Measurements from ENCODE around the gene FIGN.

DNA sequence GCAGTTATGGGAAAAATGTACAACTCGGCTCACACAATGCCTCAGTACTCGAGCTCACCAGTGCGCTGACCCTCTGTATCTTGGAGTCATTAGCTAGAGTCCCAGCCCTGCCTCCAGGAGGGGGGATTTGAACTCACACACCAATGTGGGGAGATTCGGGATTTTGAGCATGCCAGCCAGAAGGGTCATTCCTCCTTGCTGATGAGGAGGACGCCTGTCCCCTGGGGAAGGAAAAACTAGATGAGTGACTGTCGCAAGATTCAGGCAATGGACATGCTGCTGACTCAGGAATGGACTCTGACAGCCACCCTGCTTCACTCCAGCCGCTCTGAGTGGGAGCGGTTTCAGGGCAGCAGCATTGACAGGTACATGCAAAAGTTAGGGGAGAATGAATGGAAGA, 20.6 kb downstream of the FIGN start:
- TF ChIP-seq CTCF (IDR thresholded peaks at IDR 0.05) (no peak), EZH2 (IDR thresholded peaks at IDR 0.05) (no peak)

Measured in neural progenitor cell (in vitro differentiated cells).